Smooth muscle cell of the brain vasculature (primary cell): ENCODE measurements around the gene AKAP6.
A peak's percentile ranks its signal among the peaks of the same experiment; 100 is the strongest.
"Not testable (repeated sequence)": the region's sequence is repeated elsewhere in the genome, so short reads cannot be mapped to it uniquely, and the experiment has no call there.

ENCODE experiments used
- DNase-seq: peaks from one replicate; pipeline ENCODE4 v3.0.0-alpha.2; 2012; ENCODE audit warnings: low read depth, low spot score

AKAP6 gene

DNA sequence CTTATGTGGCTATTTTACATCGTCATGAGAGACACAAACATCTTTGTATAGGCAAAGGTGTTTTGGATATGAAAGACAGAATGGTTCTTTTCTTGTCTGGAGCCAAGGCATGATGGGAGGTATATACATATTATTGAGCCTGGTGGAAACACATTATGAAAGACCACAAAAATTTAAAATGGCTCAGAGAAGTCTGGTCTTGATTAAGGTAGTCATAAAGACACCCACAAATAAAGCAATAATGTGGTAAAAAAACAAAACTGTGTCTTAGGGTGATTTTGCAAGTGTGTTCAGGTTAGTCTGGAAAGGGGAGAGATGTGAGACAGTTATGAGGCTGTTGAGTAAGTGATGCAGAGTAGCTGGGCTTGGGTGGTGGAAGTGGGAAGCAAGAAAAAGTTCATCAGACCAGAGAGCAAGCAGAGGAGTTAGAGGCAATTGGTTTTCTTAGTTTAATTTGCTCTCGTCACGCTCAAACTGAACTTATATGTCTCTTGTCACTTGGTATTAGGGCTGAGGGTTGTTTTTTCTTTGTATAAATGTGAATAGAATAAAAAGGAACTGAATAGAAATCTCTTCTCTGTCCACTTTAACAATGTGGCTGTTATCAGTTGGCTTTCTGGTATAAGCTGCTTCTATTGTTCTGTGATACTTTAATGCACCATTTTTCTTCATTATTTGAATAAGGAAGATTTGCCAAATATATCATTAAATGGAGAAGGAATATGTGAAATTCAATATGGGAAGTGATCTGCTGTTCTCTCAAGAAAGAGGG is 115.0 kb downstream of the AKAP6 start:
- DNase-seq, result no peak

DNA sequence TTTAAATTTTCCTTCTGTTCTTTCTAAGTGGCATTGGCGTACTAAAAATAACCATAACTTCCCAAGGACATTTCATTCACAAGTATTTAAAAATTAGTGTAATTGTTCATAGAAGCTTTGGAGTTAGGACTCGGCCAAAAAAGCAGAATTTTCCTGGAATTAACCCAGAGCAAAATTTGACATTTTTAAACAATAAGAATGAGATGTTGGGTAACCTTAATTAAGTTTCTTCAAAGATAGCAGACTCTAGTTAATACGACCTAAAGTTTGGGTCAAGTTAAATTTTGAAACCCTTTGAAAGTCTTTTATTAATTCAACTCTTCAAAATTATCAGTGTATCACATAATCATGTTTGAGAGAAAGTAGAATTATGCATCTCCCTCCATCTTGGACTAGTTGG is 118.3 kb downstream of the AKAP6 start:
- no peak for DNase-seq

DNA sequence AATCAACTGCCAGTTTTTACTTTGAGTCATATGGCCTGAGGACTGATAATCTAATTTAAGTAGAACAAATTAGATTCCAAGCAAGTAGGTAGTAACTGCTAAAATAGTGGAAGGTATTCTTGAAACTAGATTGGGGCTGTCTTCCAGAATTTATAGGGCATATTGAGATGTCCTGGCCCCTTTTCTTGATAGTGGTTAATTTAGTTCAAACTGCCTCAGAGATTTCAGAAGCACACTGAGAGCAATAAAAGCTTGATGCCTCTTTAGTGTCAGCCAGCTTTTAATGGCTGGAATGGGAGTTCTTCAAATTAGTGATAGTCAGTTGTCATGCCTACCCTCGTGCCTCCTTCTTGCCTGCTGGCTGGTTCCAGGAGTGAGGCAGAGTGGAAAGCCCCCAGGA is 120.5 kb downstream of the AKAP6 start:
- DNase-seq, result no peak

DNA sequence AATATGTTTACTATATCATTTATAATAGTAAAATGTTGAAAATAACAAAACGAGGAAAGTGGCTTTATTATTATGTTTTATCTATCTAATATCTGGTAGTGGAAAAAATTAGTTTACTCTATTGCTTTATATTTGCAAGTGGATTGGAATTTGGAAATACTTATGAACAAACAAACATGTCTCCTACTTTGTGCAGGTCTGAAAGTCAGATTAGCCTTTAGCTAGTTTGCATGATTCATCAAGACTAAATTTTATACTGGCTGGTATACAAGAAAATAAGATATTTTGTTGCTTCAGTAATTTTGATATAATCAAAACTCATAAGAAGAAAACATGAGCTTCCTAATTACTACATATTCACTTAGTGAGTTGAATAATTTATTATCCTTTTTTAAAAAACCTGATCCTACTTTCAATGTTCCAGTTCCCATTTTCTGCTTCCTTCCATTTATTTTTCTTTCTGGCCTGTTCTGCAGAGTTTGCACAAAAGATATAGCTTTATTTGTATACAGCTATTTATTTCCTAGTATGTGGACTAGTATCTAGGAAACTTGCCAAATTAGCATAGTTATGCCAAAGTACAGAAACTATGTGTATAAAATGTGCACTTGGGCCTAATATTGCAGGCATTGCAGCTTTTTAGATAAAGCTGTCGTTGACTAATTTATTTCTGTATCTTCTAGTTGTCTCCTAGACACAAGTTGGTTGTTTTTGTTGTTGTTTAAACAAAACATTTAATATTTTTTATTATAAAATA is 122.0 kb downstream of the AKAP6 start:
- DNase-seq, result no peak

DNA sequence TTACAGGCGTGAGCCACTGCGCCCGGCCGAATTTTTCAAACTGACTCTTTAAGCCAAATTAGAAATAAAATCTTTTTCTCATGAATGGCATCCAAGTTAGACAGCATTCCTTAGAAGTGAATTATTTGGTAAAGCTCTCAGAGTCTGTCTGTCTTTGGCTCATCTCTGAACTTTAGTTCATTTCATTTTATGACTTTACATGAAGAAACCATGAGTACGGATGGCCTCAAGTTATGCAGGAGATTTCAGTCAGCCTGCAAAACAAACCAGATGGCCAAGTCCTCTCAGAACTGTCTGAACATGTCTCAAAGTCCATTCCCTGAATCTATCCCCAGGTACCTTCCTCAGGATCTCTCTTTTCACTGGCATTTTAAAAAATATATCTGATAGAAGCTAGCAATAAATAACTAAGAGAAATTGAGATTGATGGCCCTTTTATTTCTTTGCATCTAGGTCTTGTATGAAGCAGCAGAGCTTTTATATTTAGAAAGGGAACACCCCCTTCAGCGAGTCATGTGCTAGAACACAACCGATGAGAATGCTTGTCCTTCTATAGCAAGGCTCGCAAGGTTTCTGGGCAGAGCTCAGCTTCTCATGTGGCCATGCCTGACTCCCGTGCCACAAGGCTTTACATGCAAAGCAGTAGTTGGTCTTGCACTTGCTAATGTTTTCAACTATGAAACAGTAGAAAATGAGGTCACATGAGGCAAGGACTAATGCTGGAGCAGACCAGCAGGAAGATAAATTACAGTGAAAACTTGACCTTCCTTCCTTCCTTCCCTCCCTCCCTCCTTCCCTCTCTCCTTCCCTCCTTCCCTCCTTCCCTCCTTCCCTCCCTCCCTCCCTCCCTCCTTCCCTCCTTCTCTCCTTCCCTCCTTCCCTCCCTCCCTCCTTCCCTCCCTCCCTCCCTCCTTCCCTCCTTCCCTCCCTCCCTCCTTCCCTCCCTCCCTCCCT is 125.0 kb downstream of the AKAP6 start:
- DNase-seq, result no peak

DNA sequence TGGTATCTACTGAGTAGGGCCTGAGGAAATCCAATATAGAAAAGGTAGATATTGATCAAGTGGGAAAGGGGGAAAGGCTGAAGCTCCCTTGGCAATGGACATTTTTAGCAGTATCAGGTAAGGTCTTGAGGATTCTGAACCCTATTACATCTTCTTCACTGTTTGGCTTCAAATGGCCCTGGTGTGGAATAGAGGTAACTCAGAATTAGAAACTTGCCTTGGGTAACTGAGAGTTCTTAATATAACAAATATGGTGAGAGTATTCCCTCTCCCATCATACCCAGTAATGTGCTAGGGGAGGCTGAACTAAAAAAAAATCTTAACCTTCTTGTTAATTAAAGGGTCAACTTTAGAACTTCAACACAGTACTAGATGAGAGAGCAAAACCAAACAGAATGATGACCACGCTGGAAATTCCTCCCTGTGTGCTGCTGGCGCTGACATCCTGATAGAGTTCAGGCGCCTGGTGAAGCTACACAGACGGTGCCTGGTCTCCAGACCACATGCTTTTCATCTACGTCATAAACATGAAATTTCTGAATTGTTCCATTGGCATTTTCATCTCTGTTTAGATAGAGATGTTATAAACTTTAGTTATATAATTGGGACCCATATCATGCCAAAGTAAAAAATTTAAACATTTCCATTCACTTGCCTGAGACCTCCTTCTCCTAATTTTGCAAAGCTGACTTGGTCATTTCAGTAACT is 128.3 kb downstream of the AKAP6 start:
- DNase-seq, result no peak

DNA sequence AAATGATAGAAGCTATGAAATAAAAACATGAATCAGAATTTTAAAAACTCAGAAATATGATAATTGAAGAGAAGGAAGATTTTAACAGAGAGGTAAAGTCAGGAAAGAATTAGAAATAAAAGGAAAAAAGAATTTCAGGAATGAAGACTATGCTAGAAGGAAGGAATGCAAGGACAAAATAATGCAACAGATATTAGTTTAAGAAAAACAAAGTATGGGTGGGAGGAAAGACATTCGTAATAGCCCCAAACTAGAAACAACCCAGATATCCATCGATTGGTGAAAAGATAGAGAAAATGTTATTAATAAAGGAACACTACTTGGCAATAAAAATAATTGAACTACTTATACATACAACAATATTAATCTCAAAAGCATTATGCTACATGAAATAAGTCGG is 129.6 kb downstream of the AKAP6 start:
- no peak for DNase-seq

DNA sequence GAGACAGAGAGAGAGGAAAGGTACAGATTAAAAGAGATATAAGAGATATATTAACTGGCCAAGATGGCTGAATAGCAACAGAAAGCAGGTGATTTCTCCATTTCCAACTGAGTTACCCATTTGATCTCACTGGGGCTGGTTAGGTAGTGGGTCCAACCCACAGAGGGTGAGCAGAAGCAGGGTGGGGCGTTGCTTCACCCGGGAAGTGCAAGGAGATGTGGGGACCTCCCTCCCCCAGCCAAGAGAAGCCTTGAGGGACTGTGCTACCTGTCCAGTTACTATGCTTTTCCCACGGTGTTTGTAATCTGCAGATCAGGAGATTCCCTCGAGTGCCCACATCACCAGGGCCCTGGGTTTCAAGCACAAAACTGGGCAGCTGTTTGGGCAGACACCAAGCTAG is 131.2 kb downstream of the AKAP6 start:
- no peak for DNase-seq

DNA sequence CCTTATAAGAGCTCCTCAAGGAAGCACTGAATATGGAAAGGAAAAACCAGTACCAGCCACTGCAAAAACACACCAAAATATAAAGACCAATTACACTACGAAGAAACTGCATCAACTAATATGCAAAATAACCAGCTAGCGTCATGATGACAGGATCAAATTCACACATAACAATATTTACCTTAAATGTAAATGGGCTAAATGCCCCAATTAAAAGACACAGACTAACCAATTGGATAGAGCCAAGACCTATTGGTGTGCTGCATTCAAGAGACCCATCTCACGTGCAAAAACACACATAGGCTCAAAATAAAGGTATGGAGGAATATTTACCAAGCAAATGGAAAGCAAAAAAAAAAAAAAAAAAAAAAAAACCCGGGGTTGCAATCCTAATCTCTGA is 133.5 kb downstream of the AKAP6 start:
- not testable (repeated sequence) for DNase-seq

DNA sequence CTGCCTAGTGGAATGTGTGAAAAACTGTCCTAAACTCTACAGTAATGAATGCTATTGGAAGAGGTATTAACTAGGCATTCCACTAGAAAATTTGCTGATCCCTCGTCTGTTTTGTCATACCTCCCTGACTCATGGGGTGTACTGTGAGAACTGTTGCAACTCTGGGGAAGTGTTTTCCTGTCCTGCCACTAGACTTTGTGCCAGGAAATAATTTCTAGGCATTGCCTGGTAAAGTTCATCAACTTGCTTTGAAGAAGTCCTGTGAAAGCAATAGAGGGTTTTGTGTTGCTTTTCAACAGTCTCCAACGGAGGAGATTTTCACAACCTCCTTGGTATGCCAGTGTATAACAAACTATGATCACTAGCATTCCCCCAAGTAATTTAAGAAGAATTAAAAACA is 139.9 kb downstream of the AKAP6 start:
- no peak for DNase-seq

DNA sequence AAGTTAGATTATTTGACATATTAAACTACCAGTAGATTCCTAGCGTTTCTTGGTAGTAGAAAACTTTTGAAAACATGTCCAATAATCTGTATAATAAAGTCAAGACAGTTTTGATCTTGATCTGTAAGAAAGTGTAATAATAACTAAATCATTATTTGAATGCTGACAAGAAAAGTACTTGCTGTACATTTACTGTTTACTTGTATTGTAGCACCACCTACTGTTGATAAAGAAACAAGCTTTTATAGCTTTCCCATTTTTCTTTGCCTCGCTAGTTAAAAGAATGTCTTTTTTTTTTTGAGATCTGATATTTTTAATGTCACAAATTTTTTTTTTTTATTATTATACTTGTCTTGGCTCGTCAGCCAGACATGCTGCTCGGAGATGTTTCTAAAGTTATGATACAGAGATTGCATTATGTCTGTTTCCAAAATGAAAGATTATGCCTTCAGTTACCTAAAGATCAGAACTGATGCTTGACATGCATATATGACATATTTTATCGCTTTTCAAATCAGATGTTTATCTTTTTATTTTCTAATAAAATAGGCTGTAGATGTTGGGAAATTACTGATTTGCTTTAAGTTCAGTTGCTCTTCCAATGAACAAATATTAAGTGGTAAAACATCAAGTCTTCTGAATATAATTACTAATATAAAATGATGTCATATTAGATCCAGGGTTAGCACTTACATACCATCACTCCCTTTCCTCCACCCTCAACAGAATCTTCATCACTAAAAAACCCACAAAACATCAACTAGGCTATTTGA is 140.5 kb downstream of the AKAP6 start:
- no peak for DNase-seq

DNA sequence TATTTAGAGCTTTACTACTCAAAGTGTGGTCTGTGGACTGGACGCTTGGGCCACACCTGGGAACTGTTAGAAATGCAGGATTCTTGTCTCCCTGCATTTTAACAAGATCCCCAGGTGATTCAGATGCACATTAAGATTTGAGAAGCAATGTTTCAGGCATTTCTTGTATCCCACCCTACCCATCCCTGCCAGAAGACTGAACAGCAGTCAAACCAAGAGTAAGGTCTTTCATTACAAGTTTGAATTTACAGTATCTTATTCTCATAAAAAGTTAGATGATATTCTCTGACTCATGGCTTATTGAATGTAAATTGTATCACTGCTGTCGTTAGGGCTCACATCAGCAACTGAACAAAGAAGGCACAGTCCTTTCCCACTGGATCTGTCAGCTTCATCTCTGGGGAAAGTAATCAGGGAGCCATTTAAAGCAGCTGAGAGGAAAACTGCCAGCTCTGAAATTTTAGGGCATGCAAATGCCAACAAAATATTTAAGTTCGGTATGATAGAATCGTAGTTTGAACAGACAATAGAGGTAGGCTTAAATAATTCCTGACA is 141.1 kb downstream of the AKAP6 start:
- no peak for DNase-seq

DNA sequence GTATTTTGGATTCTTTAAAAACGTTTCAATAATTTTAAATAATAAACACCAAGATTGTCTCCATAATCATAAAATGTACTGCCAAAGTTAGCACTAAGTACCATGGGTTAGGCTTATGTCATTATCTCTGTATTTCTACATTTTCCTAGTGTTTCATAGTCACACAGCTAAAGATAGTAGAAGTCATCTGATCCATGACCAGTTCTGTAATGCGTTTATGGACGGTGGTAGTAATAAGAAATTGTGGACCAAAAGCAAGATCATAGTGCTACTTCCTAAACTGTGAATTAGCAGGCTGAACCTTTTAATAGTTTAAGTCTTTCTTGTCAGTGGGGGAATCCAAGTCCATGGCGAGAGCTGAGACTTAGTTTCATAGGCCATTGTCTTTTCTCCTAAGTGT is 142.1 kb downstream of the AKAP6 start:
- no peak for DNase-seq

DNA sequence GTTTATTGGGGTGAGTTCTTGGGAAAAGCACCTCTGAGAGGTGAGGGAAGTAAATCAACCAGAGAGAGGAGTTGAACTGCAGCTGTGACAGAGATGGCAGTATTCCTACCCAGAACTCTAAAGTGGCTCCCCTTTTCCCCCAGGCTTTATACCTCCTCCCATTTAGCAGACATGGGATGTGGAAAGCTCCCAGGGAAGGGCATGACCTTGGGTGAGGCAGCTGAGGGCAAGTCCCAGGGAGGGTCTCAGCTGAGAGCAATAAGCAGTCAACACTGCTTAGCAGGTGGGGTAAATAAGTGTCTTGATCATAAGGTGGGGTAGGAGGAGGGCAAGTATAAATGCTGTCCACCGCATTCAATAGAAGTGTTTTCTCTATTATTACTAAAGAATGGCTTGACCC is 143.0 kb downstream of the AKAP6 start:
- no peak for DNase-seq

DNA sequence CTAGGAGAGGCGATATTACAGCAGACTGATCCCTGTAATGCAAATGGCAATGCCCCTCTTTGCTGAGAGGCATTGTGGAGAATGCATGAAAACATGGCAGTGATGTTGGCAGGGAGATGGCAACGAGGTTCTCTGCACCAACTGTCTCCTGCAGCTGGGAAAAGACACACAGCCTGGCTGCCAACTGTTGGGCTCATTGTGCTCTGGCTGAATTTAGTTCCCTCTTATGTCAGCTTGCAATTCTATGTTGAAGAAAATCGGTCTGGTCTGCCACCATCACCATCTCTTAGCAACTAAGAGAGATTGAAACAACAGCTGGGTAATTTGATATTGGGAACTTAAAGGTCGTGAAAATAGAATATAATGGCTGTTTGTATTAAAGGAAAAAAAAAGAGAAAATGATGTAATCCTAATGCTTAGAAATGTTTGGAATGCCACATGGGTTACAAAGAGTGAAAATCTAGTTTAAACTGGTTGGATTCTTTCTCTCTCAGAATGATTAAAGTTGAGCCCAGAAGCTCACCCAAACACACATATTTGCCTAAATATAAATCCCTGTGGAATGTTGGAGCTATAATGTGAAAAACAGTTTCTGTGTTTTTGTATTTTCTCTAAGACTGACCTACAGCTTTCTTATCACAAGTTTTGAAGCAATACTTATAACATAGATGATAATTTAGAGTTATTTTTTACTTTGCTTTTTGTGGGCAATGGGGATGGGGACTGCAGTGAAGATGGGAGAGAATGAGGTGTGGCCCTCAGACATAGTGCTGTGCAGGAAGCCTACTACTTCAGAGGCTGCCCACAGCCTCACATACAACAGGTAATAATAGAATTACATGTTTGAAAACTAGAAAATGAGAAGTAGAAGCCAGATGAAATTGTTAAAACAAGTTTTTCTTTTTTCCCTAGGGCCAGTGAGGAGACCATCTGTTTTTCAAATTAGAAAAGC is 143.7 kb downstream of the AKAP6 start:
- peak; percentile 37 for DNase-seq

DNA sequence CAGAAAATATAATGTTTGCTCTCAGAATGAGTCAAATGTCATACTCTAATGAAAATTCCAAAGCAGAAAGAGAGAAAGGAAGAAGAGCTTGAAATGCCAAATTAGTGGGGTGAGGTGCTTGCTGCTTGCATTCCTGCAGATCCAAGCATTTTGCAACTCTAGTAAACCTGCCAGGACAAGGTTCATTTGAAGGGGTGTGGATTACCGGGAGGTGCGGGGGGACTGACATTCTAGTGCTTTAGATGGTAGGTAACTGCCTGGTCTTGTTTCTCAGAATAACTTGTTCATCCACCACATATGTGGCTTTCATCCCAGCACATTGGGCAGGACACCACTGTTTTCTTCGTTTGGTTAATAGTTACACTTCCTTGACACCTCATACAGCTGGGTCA is 144.4 kb downstream of the AKAP6 start:
- no peak for DNase-seq

DNA sequence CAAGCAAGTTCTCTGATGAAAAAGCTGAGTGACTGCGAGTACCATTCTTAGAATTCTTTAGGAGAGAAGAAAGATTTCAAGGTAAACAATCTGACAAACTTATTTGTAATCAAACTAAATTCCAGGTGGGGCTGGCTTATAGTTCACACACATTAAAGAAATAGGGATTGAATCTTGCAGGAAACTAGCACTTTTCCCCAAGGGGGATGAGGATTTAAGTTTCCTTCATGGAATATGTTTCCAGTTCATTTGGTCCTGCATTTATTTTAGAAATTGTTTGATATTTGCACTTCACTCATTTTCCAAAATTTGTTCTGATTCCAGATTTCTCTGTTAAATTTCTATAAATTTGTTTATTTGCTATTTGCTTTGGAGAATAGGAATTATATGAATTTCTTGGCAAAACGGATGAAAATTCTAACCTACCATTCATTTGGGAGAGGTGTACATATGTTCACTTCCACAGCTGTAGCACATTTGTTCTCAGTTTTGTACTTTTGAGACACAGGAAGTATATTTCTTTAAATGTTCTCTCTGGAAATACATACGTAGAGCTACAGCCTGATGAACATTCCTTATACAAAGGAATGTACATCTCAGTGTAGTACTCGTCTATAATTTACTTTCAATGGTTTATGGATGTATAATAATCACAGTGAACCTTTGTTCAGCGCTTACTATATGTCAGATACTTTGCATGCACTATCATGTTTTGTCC is 145.5 kb downstream of the AKAP6 start:
- DNase-seq, result no peak

DNA sequence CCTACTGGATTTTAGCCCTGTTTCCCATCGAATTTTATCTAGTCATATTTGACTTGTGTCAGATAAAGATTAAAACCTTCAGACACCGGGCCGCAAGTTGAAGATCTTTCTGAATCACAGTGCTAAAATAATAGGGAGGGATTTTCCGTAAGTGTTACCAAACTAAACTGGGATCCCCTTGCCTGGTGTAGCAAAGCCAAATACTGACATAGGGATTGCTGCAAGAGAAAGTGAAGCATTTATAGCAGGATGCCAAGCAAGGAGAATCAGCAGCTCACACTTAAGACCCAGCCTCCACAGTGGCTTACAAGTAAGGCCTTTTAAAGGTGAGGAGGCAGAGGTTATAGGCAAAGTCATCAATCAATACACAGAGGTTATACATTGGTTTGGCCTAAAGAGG is 147.4 kb downstream of the AKAP6 start:
- no peak for DNase-seq

DNA sequence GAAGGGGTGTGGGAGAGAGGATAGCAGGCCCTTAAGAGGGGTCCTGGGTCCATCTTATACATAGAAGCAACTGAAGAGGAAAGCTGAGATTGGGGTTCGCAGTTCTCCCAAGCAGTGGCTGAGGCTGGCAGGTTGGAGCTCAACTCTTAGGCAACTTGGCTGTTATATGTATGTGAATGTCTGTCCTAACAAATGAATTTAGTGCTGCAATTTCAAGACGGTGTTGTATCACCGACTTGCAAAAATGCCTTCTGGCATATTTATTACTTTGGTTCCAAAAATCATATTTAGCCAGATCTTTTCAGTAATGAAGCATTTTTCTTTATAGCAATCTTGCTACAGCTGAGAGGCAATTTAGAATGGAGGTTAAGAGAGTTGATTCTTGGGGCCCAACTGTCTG is 148.3 kb downstream of the AKAP6 start:
- no peak for DNase-seq
